A673 (cell line): Measurements from ENCODE around the gene SEMA4F. TPM values are rescaled to one million over a fixed set of nuclear protein-coding genes. Genes with fewer than 3 reads are reported as not detected.

Source experiments
- BruUV-seq: library from RNA; stranded (reverse); fragments of 400-500 nt; replicated peaks from 2 replicates; lab custom pipeline; 2021; lab: Mats Ljungman, UMichigan
- CTCF ChIA-PET: fragments of 300-600 bp; sonication (Branson Sonifier 250); formaldehyde crosslinking; loops from one replicate; lab custom pipeline; 2022; ENCODE audit warnings: antibody characterized with exemption; lab: Charles Lee
- POLR2A ChIA-PET: fragments of 300-600 bp; sonication (Branson Sonifier 250); formaldehyde crosslinking; loops from one replicate; lab custom pipeline; 2022; ENCODE audit warnings: antibody characterized with exemption; ENCODE audit not compliant: low non-redundant PET; lab: Charles Lee
- DNase-seq: peaks from one replicate; pipeline ENCODE4 v3.0.0-alpha.2; 2015; ENCODE audit warnings: low spot score
- H3K27ac ChIP-seq: fragments of 200-600 bp; sonication (generic); 2 replicates; pipeline ENCODE4 v1.5.1; 2016; ENCODE audit warnings: mixed run types, low read depth, mild to moderate bottlenecking, mixed read lengths, antibody characterized with exemption, low read length; ENCODE audit not compliant: poor library complexity, severe bottlenecking
- H3K27me3 ChIP-seq: fragments of 200-600 bp; sonication (generic); replicated peaks from 2 replicates; pipeline ENCODE4 v1.6.1; 2017; ENCODE audit warnings: mixed run types, low read depth, mild to moderate bottlenecking, mixed read lengths, antibody characterized with exemption, low read length; ENCODE audit not compliant: insufficient read depth, poor library complexity
- H3K36me3 ChIP-seq: fragments of 200-600 bp; sonication (generic); 2 replicates; pipeline ENCODE4 v1.6.1; 2016; ENCODE audit warnings: mixed run types, mild to moderate bottlenecking, mixed read lengths, antibody characterized with exemption, low read length; ENCODE audit not compliant: insufficient read depth, poor library complexity, severe bottlenecking
- H3K4me1 ChIP-seq: fragments of 200-600 bp; sonication (generic); 2 replicates; pipeline ENCODE4 v1.6.1; 2017; ENCODE audit warnings: mixed run types, mild to moderate bottlenecking, mixed read lengths, antibody characterized with exemption, low read length; ENCODE audit not compliant: insufficient read depth, poor library complexity, severe bottlenecking
- H3K4me3 ChIP-seq: fragments of 200-600 bp; sonication (generic); 2 replicates; pipeline ENCODE4 v1.5.1; 2016; ENCODE audit warnings: low read depth, mixed run types, mild to moderate bottlenecking, mixed read lengths, low read length; ENCODE audit not compliant: poor library complexity, severe bottlenecking
- H3K9me3 ChIP-seq: fragments of 200-600 bp; sonication (generic); 2 replicates; pipeline ENCODE4 v1.6.1; 2016; ENCODE audit warnings: mixed run types, low read depth, mild to moderate bottlenecking, mixed read lengths, antibody characterized with exemption, low read length; ENCODE audit not compliant: poor library complexity, severe bottlenecking
- CTCF ChIP-seq: fragments of 300-800, 200-600 bp; sonication (generic); conservative IDR thresholded peaks from 2 replicates; pipeline ENCODE4 v1.5.1; 2017; ENCODE audit warnings: low read depth, mild to moderate bottlenecking, antibody characterized with exemption, low read length, moderate library complexity, mixed read lengths
- EZH2 ChIP-seq: fragments of 200-600 bp; sonication (generic); IDR thresholded peaks from 2 replicates; pipeline ENCODE4 v1.6.1; 2017; ENCODE audit warnings: borderline replicate concordance, low read depth, mild to moderate bottlenecking, mixed read lengths, antibody characterized with exemption, low read length; ENCODE audit not compliant: poor library complexity, severe bottlenecking
- intact Hi-C: fragments of 100-400 bp; cut with micrococcal nuclease; formaldehyde crosslinking; loops from one replicate; pipeline ENCODE4 v1.10.0; 2022; ENCODE audit not compliant: unreplicated experiment
- total RNA-seq: library from RNA; stranded (reverse); gene quantifications from 2 replicates; pipeline ENCODE4 v1.2.3, GENCODE V29; 2021

Gene SEMA4F
- total RNA-seq, 1 experiment from 2014 or later, result 3.8 TPM

- H3K4me3 ChIP-seq, result no peak overlapping the region
Measured at GRCh38 chr2:74682501-74682900, 28.5 kb downstream of the SEMA4F start.

GRCh38 chr2:74685408-74685807 is 31.4 kb downstream of the SEMA4F start:
- POLR2A ChIA-PET, result no interaction called here
- H3K9me3 ChIP-seq, result no peaks in the 10 kb centered on the region
- no peak overlapping the region for H3K4me3 ChIP-seq
- BruUV-seq, result no TSS peak
- H3K27ac ChIP-seq, result no peak overlapping the region
- H3K36me3 ChIP-seq, result no peaks in the 10 kb centered on the region
- no peak for DNase-seq
- H3K27me3 ChIP-seq, result no peaks in the 10 kb centered on the region
- CTCF ChIA-PET, result no interaction called here
- intact Hi-C loops, result no loop called here
- no peaks in the 10 kb centered on the region for H3K4me1 ChIP-seq
- TF ChIP-seq EZH2 (no peak), CTCF (no peak)

More at GRCh38 chr2:74682501-74682900, 28.5 kb downstream of the SEMA4F start:
- DNase-seq, result no peak
- intact Hi-C loops, result no loop called here
- Histone ChIP-seq H3K36me3 (no peaks in the 10 kb centered on the region), H3K27me3 (no peaks in the 10 kb centered on the region), H3K4me1 (no peaks in the 10 kb centered on the region), H3K9me3 (no peaks in the 10 kb centered on the region), H3K27ac (no peak overlapping the region)
- TF ChIP-seq EZH2, result no peak
- no peak for TF ChIP-seq CTCF
- ChIA-PET POLR2A (no interaction called here), CTCF (no interaction called here)
- no TSS peak for BruUV-seq

GRCh38 chr2:74688881-74689280 is 34.8 kb downstream of the SEMA4F start:
- Histone ChIP-seq H3K36me3 (no peaks in the 10 kb centered on the region), H3K9me3 (no peaks in the 10 kb centered on the region), H3K4me3 (no peak overlapping the region), H3K27me3 (no peaks in the 10 kb centered on the region), H3K4me1 (no peaks in the 10 kb centered on the region), H3K27ac (no peak overlapping the region)
- BruUV-seq, result no TSS peak
- no peak for DNase-seq
- intact Hi-C loops, result no loop called here
- ChIA-PET POLR2A (no interaction called here), CTCF (no interaction called here)
- no peak for TF ChIP-seq EZH2
- TF ChIP-seq CTCF, result no peak
